HG02610 (cell line): ENCODE measurements around the gene RNLS.
A peak's percentile ranks its signal among the peaks of the same experiment; 100 is the strongest.

Experiments
- ATAC-seq: cut with Tn5 transposase; IDR thresholded peaks from one replicate; pipeline ENCODE4 v1.9.1; 2021; ENCODE audit warnings: mild to moderate bottlenecking, moderate library complexity; ENCODE audit not compliant: unreplicated experiment

Gene RNLS

DNA sequence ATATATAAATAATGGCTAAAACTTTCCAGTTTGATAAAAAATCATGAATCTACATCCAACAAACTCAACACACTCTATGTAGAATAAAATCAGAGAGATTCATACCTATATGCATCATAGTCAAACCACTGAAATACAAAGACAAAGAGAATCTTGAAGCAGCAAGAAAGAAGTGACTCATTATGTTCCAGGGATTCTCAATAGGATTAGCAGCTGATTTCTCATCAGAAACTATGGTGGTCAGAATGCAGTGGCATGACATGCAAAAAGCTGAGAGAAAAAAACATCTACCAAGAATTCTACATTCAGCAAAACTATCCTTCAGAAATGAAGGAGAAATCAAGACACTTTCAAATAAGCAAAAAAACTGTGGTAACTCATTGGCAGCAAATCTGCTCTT lies 187.4 kb downstream of the RNLS start:
- no peak for ATAC-seq

- peak; percentile 94 for ATAC-seq
Observed at GRCh38 chr10:88392222-88392621, 190.9 kb downstream of the RNLS start.

- ATAC-seq: no peak
Observed at GRCh38 chr10:88390041-88390440, 193.1 kb downstream of the RNLS start.

DNA sequence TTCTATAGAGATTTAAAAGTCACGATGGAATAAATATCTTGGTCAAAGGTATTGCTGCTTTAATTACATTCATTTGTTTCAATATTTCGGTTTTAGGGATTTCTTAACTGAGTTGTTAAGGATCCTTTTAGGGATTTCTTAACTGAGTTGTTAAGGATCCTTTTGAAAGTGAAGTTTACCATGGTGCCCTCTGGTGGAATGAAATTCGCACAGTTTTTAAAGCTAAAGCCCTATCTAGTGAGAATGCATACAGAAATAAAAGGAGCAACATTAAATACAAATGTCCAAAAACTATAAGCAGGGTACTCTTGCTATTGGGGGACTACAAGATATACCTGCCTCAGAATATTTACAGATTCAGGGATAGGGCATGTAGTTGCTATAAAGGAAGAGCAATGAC lies 193.7 kb downstream of the RNLS start:
- ATAC-seq: no peak

- ATAC-seq: no peak
Observed at GRCh38 chr10:88388324-88388723, 194.8 kb downstream of the RNLS start.

DNA sequence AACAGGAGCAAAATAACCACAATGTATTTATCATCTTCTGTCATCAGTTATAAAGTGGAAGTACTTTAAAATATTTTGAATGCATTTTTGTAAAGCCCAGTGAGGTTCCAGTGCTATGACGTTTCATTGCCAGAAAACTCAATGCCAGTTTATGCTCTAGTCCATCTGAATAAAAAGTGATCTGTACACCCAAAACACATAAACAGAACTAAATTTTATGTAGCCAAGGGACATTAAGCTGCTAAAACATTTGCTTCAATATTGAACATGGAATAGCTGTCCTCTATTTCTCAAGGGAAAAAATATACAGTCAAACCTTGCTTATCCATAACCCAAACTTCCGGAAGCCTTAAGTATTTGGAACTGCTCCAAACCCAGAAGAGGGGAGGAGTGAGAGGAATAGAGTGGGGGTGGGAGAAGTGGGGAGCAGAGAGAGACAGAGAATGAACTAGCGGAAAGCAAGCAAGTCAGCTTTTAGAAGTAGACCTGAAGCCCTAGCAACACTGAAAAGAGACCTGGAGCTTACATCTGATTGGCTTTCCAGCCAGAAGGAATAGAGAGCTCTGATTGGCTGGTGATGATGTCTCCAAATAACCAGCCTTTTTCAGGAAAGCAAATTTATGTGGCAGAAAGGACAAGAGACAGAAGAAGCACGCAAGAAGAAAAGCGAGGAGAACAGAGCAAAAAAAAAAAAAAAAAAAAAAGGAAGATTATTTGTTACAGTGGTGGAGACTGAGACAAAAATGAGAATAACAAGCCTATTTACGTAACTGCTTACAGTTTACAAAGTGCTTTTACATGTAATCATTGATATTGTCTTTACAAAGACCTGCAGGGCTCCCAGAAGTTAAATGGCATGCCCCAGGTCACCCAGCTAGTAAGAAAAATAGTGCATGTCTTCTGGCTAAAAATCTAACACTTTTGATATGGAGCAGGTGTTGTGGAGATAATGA lies 196.0 kb downstream of the RNLS start:
- ATAC-seq: peak; percentile 59

DNA sequence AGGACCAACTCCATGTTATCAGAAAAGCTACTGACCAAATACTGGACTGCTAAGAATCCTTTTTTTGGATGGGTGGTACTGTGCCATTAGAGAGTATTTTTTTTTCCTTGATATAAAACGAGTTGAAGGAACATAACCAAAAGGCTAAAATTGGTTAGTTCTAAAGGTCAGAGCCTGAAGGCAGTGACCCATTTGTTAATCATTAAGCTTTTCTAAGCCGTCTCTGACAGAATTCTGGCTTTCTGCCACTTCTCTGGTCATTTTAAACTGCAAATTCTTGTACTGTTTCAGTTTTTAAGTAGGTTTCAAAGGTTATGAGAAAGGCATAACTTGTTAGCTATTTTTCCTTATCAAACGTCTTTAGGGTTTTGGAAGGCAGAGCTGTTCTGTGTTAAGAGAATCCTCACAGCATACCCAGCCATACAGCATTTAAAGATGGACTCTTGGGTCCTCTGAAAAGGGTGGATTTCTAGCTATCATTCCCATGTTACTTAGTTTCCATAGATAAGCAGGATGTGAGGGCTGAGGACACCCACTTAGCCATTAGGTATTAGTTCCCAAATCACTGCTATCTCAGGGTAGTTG lies 196.8 kb downstream of the RNLS start:
- peak; percentile 13 for ATAC-seq

- ATAC-seq: peak; percentile 65
Observed at GRCh38 chr10:88385601-88386203, 197.4 kb downstream of the RNLS start.

- ATAC-seq: no peak
Observed at GRCh38 chr10:88383276-88383675, 199.8 kb downstream of the RNLS start.

DNA sequence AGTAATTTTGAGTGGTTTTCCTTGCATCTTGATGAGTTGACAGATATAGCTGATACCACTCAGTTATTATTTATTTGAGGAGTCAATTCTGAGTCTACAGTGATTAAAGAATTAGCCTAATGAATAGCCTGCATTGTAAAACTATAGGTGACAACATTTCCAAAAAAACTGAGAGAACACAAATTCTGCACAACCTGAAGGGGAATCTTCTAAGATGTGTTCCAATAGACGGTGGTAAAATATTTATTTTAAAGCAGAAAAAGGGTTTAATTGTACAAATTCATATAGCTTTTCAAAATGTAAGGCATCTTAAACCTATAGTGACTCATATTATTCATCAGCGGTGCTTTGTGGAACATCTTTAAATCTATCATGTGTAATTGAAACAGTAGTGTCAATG lies 200.4 kb downstream of the RNLS start:
- no peak for ATAC-seq

DNA sequence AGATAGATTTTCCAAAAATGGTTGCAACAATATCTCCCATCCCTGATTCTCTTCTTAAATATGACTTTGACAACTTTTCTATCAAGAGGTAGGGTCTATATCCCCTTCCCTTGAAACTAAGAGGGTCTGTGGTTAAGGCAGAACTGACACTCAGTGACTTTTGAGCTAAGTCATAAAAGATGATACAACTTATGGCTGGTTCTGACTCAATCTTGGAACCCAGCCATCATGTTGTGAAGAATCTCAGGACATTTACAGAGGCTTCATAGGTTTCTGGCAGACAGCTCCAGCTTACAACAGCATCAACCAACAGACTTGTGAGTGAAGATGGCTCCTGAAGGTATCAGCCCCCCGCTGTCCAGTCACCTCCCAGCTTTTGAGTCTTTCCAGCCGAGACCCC lies 203.5 kb downstream of the RNLS start:
- ATAC-seq: no peak

DNA sequence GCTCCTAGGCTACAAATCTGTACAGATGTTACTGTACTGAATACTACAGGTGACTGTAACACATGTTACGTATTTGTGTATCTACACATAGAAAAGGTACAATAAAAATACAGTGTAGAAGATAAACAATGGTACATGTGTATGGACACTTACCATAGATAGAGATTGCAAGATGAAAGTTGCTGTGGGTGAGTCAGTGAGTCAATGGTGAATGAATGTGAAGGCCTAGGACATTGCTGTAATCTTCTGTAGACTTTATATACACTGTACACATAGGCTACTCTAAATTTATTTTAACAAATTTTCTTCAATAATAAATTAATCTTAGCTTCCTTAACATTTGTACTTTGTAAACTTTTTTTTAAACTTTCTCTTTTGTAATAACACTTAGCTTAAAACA lies 205.6 kb downstream of the RNLS start:
- ATAC-seq: no peak

GRCh38 chr10:88374392-88375175 lies 208.5 kb downstream of the RNLS start:
- ATAC-seq: no peak

GRCh38 chr10:88372881-88373592 lies 210.1 kb downstream of the RNLS start:
- ATAC-seq: no peak

GRCh38 chr10:88372051-88372715 lies 210.9 kb downstream of the RNLS start:
- no peak for ATAC-seq

- ATAC-seq: no peak
Observed at GRCh38 chr10:88370713-88371112, 212.4 kb downstream of the RNLS start.

DNA sequence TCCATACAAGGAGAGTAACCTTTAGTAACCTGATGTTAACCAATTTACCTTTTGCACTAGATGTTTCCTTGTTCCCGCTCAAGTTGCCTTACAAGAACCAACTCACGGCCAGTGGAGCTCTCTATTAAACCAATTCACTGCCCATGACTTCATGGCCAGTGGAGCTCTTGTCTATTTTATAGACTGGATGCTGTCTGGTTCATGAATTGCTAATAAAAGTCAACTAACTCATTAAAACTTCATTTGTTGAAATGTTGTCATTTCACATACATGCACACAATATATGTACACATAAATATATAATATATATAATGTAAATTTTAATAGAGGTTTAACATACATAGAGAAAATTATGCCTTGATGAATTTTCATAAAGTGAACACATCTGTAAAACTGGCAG lies 216.3 kb downstream of the RNLS start:
- ATAC-seq: no peak

GRCh38 chr10:88361995-88362807 lies 220.9 kb downstream of the RNLS start:
- ATAC-seq: no peak

DNA sequence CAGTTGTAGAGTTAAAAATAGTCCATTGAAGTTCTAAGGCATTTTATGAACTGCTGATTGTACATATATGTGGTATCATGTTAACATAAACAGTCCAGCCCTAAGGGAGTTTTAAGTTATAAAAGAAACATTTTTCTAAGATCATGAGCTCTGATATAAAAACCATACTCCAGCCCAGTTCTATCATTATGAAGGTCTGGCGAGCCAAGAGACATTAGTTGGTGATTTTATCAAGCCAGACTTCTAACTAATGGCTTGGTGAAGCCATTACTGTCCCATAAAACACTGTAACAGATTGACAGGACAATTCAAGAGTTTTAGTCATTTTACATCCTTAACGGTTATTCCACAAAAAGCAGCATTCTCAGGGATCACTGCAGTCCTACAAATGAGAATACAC lies 221.6 kb downstream of the RNLS start:
- no peak for ATAC-seq
